GM19238 (cell line): Measurements from ENCODE around the gene ITPR2.

ENCODE experiments used
- DNase-seq: peaks from one replicate; pipeline ENCODE4 v3.0.0; 2011; ENCODE audit warnings: low spot score; ENCODE audit not compliant: insufficient read length

Gene ITPR2

DNA sequence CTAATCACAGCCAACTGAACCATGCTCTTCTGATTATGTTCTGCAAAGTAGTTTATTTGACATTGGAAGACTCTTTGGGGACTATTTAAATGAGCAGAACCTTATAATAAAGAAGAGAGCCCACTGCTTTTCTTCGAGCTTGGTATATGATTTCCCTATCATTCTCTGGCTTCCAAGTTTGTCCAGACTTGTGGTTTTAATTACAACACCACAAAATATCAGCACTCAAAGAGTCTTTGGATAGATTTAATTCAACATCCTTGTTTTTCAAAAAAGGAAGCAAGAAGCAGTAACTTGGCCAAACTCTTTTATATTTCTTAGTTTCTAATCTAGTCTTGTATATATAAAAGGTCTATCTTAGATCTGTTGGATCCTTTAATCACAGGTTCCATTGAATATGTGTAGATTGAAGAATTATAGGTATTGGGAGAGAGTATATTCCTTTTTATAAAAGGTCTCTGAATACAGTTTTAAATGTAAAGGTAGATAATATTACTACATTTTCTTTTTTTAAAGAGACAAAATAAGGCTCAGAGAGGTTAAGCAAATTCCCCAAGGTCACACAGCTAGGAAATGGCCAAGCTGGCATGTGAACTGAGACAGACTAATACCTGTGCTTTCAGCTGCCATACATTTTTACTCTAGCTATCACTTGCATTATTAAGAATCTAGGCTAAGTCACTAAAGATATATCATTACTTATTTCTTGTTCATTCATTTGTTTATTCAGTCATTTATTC is 464.8 kb downstream of the ITPR2 start:
- DNase-seq = no peak

DNA sequence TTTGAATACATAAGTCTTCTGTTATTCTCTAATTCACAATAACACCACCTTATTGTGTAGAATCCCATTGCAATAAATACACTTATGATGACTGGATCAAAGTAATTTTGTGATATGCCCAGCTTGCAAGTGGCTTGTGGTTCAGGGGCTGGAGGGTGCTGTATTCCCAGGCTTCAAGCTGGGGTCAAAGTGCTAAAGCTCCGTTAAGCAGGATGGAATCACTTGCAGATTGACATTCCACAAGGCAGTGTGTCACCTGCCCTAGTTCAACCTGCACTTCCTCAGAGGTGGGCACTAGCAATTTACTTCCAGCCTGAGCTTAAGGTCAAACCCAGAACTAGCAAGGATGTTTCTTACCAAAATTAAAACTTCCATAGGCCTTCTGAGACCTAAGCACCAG is 471.0 kb downstream of the ITPR2 start:
- no peak for DNase-seq

DNA sequence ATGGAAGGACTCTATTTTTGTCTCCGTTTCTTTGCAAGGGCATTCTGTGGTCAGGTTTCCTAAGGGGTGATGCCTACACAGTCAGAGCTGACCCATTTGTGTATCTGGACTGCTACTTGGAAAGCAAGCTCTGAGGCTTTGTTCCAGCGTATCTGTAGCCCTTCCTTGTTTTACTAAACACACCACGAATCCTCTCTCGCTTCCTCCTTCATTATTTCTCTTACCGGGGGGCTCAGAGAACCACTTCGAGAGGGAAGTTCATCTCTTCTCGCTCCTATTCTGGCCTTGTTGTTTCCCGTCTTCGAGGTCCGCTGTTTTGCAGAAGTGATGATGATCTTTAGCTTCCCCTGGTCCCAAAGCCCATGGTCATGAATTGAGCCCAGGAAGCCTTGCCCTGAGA is 472.9 kb downstream of the ITPR2 start:
- DNase-seq = no peak

- DNase-seq = no peak
These were observed 473.4 kb downstream of the ITPR2 start for GRCh38 chr12:26359576-26359975.

- DNase-seq = no peak
These were observed 474.3 kb downstream of the ITPR2 start for GRCh38 chr12:26358651-26359050.

GRCh38 chr12:26347300-26347699 is 485.7 kb downstream of the ITPR2 start:
- DNase-seq = no peak

DNA sequence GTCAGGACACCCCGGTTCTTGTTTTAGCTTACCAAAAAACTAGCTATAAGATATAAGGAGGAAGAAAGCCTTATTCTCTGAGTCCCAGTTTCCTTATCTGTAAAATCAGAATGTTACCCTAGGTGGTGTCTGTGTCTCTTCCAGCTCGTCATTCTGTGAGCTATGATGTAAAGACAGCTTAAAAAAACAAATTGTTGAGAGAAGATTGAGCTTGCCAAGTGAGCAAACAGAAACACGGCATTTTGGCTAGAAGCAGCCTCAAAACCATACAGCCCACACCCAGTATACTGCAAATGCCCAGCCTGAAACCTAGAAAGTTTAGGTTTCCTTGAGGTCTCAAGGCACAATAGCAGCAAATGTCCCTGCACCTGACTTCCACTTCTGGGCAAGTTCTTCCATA is 486.3 kb downstream of the ITPR2 start:
- DNase-seq = no peak

GRCh38 chr12:26345471-26346003 is 487.5 kb downstream of the ITPR2 start:
- DNase-seq = no peak

- no peak for DNase-seq
These were observed 491.5 kb downstream of the ITPR2 start for GRCh38 chr12:26341491-26341890.

GRCh38 chr12:26340649-26341048 is 492.3 kb downstream of the ITPR2 start:
- peak; percentile 4 for DNase-seq

DNA sequence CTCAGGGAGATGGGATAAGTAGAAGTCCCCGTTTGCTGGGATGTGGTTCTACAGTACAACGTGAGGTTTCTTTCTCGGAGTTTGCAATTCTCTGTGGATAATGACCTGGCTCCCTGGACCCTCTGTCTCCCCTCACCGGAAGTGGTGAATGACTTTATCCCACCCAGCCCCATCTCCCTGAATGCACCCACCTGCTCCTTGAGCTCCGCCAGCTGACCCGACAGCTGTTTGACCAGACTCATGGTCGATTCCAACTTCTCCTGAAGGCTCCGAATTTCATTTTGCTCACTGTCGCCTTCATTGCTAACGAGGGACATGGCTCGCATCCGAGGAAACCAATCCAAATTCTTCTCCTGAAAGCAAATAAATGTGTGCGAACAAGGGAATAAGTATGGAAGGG is 493.0 kb downstream of the ITPR2 start:
- no peak for DNase-seq

DNA sequence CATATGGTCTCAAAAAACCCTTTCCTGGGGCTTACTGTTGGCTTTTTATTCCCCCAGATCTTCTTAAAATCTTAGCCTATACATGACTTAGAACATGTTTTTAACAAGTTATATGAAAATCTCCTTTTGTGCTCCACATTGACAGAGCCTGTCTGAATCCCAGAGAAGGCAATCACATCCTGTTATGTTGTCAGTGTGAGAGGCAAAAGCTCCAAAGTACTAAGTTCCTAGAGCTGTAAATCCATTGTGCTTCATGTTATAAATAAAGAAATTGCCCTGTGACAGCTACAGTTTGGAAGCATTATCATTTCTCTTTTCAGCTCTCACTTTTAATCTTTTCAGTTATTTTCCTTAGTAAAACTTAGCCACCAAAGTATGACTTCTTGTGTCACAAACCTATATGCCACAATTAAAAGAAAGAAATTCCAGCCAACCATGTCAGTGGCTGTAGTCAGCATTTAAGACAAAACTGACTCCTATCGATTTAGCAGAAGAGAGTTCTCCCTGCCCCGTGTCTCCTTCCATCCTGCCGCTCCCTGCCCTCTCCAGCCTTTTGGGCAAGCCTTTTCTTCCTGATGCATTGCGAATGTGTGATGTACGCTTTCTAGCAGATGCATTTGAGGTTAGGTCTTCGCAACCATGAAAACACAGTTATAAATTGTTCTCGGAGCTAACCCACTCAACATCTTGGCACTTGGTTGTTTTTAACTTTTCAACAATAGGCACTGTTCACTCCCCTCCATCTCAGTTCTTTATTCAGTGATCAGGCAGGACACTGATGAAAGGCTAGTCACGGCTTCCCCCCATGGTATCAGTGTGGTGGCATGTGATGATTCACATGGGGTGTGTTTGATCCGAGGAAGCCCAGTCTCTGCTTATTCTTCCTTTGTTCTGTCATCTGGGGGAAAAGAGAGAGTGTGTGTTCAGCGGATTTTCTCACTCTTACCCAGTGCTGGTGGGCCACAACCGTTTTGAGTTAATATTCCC is 494.1 kb downstream of the ITPR2 start:
- DNase-seq = no peak

GRCh38 chr12:26335651-26336050 is 497.3 kb downstream of the ITPR2 start:
- no peak for DNase-seq

GRCh38 chr12:26334621-26335124 is 498.3 kb downstream of the ITPR2 start:
- no peak for DNase-seq

- DNase-seq = no peak
These were observed 501.0 kb downstream of the ITPR2 start for GRCh38 chr12:26331960-26332359.

- no peak for DNase-seq
These were observed 501.9 kb downstream of the ITPR2 start for GRCh38 chr12:26331136-26331535.

DNA sequence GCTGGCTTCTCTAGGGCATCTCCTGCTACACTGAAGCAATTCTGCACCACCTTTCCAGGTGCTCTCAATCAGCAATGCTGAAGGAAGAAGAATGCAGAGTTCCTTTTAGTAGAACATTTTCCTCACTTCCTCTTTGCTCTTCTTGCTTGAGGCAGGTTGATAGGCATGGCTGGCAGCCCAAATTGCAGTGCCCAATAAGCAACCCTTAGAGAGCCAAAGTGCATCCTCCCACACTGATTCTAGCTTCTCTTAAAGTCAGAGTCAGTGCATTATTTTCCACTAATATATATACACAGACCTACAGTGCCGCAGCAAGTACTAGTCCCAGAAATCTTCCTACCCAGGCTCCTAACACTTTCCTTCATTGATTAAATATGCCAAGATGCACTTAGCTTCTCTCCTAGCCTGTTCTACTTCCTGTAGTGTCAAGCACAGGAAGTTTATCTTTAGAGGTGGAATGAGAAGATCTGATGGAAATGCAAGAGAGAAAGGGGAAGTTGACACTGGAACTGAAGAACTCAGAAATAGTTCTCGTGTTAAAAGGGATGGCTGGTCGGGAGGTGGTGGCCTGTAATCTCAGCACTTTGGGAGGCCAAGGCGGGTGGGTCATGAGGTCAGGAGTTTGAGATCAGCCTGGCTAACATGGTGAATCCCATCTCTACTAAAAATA is 504.9 kb downstream of the ITPR2 start:
- peak; percentile 7 for DNase-seq

DNA sequence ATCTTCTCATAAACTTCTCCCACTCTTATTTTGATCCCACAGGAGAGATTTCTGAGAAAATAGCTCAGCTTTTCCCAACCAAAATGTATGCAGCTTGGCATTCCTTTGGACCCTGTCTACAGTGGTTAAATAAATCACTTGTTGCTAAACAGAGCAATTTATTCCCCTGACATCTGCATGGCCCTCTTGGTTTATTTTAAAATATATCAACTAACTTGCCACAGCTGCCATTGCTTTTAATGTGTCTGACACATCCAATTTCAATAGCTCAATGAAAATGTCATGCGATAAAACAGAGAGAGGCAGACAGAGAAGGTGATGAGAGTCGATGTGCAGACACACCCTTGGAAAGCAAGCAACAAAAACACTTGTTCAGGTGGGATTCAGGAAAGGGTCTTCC is 509.3 kb downstream of the ITPR2 start:
- DNase-seq = no peak

- DNase-seq = no peak
These were observed 513.5 kb downstream of the ITPR2 start for GRCh38 chr12:26319511-26319910.

- DNase-seq = peak; percentile 19
These were observed 514.3 kb downstream of the ITPR2 start for GRCh38 chr12:26318661-26319068.

GRCh38 chr12:26317942-26318575 is 514.9 kb downstream of the ITPR2 start:
- no peak for DNase-seq
